ENCODE results near the gene TRIP13. TPM values are rescaled to one million over a fixed set of nuclear protein-coding genes. Genes with fewer than 3 reads are reported as not detected.

Gene TRIP13
- total RNA-seq, 6 experiments from 2014 or later: 0.15 to 3.2 (median 0.70) TPM

DNA sequence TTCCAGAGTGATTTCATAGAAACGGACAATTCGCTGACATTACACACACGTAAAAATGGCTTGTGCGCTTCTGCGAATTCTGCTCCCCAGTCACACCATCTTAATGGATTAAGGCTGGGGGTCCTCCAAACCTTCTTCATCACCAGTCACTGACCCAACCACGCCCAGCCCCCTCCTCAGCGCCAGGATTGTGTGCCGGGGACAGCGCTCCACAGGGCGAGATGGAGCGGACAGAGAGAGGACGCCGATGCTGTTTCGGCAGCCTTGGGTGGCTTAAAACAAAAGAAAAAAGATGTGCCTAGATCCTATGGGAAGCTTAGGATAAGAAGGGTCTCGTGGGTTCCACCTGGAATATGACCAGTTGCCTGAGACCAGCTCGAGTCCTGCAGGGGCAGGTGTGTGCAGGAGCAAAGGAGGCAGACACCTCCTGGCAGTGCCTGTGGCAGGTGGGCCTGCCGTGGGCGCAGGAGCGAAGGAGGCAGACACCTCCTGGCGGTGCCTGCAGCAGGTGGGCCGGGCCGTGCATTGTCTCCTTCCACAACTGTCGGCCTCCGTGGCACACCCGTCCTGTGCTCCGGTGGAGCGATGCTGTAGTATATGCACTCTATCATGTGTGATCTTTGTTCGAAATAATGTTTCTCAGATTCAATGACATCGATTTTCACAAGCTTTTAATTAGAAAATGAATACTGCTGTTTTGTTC, 20.9 kb upstream of the TRIP13 start:
- intact Hi-C loops (cut with DNase I): no loop called here
- no peaks in the 10 kb centered on the region for H3K4me1 ChIP-seq
- no peak overlapping the region for H3K4me3 ChIP-seq
- ATAC-seq: no peak
- H3K27me3 ChIP-seq: no peaks in the 10 kb centered on the region
- 88% methylated on average over 16 of the region's 29 CpGs for WGBS (ENCODE audit: insufficient coverage, low coverage, low lambda C conversion rate, missing lambda C conversion rate)
- H3K27ac ChIP-seq: no peak overlapping the region
- peak in 1 of 3 donors; percentile 17 for DNase-seq
- TF ChIP-seq, protein P1, sequence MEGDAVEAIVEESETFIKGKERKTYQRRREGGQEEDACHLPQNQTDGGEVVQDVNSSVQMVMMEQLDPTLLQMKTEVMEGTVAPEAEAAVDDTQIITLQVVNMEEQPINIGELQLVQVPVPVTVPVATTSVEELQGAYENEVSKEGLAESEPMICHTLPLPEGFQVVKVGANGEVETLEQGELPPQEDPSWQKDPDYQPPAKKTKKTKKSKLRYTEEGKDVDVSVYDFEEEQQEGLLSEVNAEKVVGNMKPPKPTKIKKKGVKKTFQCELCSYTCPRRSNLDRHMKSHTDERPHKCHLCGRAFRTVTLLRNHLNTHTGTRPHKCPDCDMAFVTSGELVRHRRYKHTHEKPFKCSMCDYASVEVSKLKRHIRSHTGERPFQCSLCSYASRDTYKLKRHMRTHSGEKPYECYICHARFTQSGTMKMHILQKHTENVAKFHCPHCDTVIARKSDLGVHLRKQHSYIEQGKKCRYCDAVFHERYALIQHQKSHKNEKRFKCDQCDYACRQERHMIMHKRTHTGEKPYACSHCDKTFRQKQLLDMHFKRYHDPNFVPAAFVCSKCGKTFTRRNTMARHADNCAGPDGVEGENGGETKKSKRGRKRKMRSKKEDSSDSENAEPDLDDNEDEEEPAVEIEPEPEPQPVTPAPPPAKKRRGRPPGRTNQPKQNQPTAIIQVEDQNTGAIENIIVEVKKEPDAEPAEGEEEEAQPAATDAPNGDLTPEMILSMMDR (IDR thresholded peaks at IDR 0.05): no peak
- no peak for TF ChIP-seq POLR2A (IDR thresholded peaks at IDR 0.05)
- peaks cover 0 to 73% (median 30%) of the 10 kb centered on the region in 4 donors for H3K36me3 ChIP-seq
- no peaks in the 10 kb centered on the region for H3K9me3 ChIP-seq

DNA sequence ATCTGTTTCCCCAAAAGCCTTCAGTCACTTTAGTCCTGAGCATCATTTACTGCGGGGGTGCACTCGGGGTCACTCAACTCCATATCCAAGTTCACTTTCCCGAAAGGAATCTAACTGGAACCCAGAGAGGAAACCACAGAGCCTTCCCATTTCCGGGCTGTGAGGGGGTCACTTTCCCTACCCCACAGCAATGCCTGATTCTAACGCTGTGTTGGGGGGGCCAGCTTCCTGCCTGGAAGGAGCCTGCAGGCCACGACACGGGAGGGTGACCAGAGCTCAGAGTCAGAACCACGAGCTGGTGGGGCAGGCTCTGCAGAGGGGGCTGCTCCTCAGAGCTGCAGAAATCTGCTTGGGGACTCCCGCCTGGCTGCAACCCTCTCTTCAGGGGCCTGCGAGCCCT, 20.4 kb upstream of the TRIP13 start:
- intact Hi-C loops (cut with DNase I): no loop called here
- Histone ChIP-seq H3K9me3 (no peaks in the 10 kb centered on the region), H3K27ac (no peak overlapping the region), H3K27me3 (no peaks in the 10 kb centered on the region), H3K4me3 (no peak overlapping the region), H3K4me1 (no peaks in the 10 kb centered on the region), H3K36me3 (peaks cover 0 to 76% (median 31%) of the 10 kb centered on the region in 4 donors)
- DNase-seq (no peak), ATAC-seq (peak; percentile 36 to 65 (median 58))
- TF ChIP-seq, protein P1 (IDR thresholded peaks at IDR 0.05): no peak
- no peak for TF ChIP-seq POLR2A (IDR thresholded peaks at IDR 0.05)
- WGBS (ENCODE audit: insufficient coverage, low coverage, low lambda C conversion rate, missing lambda C conversion rate): 72% methylated on average over 5 of the region's 10 CpGs

DNA sequence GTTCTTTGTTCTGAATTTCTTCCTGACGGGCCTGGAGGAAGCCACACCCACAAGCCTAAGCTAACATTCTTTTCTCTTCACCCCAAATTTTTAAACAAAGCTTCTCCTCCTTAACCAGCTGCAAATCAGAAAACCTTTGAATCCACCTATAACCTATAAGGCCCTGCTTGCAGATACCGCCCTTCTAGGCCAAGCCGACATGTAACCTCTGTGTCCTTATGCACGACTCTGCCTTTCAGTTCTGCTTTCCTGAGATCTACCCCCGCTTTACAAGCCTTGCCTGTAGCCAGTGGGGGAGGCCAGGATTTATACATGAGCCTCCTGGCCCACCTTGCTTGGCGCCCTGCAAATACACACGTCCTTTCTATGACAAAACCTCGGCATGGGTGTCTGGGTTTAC, 19.4 kb upstream of the TRIP13 start:
- no peak overlapping the region for H3K27ac ChIP-seq

DNA sequence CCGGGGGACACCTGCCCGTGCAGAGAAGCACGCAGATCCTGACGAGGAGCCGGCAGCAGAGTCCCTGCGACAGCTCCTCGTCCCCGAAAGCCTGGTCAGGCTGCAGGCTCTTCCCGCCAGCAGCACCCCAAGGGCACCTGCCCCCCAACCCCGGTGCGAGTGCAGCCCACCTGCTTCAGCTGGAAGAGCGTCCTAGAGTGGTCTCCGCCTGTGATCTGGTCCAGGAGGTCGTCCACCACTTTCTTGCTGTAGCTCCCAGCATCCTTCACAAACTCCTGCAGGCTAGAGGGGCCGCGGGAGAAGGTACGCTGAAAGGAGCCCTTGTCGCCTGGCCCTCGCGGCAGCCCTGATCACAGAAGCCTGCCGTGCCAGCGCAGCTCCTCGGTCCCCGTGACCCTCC, 16.8 kb upstream of the TRIP13 start:
- intact Hi-C loops (cut with DNase I): no loop called here
- H3K36me3 ChIP-seq: peaks cover 0 to 51% (median 18%) of the 10 kb centered on the region in 4 donors
- no peak for DNase-seq
- no peak for ATAC-seq
- H3K4me1 ChIP-seq: no peaks in the 10 kb centered on the region
- WGBS (ENCODE audit: insufficient coverage, low coverage, low lambda C conversion rate, missing lambda C conversion rate): 87% methylated on average over 8 of the region's 24 CpGs
- no peak overlapping the region for H3K4me3 ChIP-seq
- H3K27ac ChIP-seq: no peak overlapping the region
- no peaks in the 10 kb centered on the region for H3K27me3 ChIP-seq
- no peaks in the 10 kb centered on the region for H3K9me3 ChIP-seq
- TF ChIP-seq POLR2A (IDR thresholded peaks at IDR 0.05): no peak
- TF ChIP-seq, protein P1 (IDR thresholded peaks at IDR 0.05): no peak

More for the DNA sequence above, 19.4 kb upstream of the TRIP13 start:
- Histone ChIP-seq H3K36me3 (peaks cover 0 to 75% (median 30%) of the 10 kb centered on the region in 4 donors), H3K27me3 (no peaks in the 10 kb centered on the region), H3K4me1 (no peaks in the 10 kb centered on the region), H3K9me3 (no peaks in the 10 kb centered on the region), H3K4me3 (no peak overlapping the region)
- 68% methylated on average over 8 of the region's 8 CpGs for WGBS (ENCODE audit: insufficient coverage, low coverage, low lambda C conversion rate, missing lambda C conversion rate)
- DNase-seq (no peak), ATAC-seq (no peak)
- intact Hi-C loops (cut with DNase I): no loop called here
- no peak for TF ChIP-seq POLR2A (IDR thresholded peaks at IDR 0.05)
- TF ChIP-seq, protein P1 (IDR thresholded peaks at IDR 0.05): no peak

Data from right lobe of liver (tissue), 6 donors.